SK-N-SH (cell line): ENCODE measurements around the gene ILDR1.

Experiments
- CTCF ChIP-seq: fragments of 200-600 bp; sonication (generic); IDR thresholded peaks from 2 replicates; pipeline ENCODE4 v1.6.1; 2017; ENCODE audit warnings: antibody characterized with exemption, mild to moderate bottlenecking, moderate library complexity
- EZH2phosphoT487 ChIP-seq: fragments of 200-600 bp; sonication (generic); IDR thresholded peaks from 2 replicates; pipeline ENCODE4 v1.6.1; 2017; ENCODE audit warnings: low read depth, mixed run types, mild to moderate bottlenecking, antibody characterized with exemption, moderate library complexity, borderline replicate concordance
- JUND ChIP-seq: IDR thresholded peaks from 2 replicates; pipeline ENCODE4 v1.4.0; 2012
- NRF1 ChIP-seq: IDR thresholded peaks from 2 replicates; pipeline ENCODE4 v1.6.1; 2012; ENCODE audit warnings: low read depth, mild to moderate bottlenecking, low read length
- SMC3 ChIP-seq: IDR thresholded peaks from 2 replicates; pipeline ENCODE4 v1.6.1; 2012; ENCODE audit warnings: low read depth, low read length, improper control_type of control experiment
- USF2 ChIP-seq: fragments of 150-350 bp; IDR thresholded peaks from 2 replicates; pipeline ENCODE4 v1.6.1; 2017; ENCODE audit warnings: antibody characterized with exemption, low read length, low read depth, borderline replicate concordance

- no peak for TF ChIP-seq USF2
- TF ChIP-seq CTCF = no peak
- no peak for TF ChIP-seq JUND
- TF ChIP-seq NRF1 = no peak
- no peak for TF ChIP-seq EZH2phosphoT487
- TF ChIP-seq SMC3 = no peak
These were observed 36.2 kb upstream of the ILDR1 start for GRCh38 chr3:122058294-122058693.
